GM19240 (cell line): ENCODE data around the gene IL15RA.
"Not testable (repeated sequence)": the region's sequence is repeated elsewhere in the genome, so short reads cannot be mapped to it uniquely, and the experiment has no call there.

Experiments used
- DNase-seq: peaks from one replicate; pipeline ENCODE4 v3.0.0; 2011; ENCODE audit warnings: low spot score; ENCODE audit not compliant: insufficient read length

Gene IL15RA

DNA sequence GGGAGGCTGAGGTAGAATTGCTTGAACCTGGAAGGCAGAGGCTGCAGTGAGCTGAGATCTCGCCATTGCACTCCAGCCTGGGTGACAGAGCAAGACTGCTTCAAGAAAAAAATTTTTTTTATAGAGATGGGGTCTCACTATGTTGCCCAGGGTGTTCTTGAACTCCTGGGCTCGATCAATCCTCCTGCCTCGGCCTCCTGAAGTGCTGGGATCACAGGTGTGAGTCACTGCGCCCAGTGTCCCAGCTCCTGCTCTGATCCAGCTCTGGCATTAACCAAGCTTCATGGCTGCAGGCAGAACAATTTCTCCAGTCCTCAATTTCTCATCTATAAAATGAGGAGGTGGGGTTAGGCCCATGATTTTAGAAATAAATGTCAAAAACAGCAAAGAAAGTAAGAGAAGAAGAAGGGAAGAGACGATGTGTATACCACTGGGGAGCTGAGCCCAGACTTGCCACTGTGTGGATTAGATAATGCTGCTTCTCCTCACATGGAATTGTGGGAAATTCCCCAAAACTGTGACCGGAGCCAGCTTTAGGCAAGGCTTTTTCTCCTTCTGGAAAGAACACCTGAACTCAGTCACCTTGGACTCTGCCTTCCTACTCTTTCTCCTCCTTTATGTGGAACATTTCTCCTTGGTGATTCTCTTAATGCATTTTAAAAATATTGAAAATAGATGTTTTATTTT lies 25.5 kb downstream of the IL15RA start:
- DNase-seq: no peak

DNA sequence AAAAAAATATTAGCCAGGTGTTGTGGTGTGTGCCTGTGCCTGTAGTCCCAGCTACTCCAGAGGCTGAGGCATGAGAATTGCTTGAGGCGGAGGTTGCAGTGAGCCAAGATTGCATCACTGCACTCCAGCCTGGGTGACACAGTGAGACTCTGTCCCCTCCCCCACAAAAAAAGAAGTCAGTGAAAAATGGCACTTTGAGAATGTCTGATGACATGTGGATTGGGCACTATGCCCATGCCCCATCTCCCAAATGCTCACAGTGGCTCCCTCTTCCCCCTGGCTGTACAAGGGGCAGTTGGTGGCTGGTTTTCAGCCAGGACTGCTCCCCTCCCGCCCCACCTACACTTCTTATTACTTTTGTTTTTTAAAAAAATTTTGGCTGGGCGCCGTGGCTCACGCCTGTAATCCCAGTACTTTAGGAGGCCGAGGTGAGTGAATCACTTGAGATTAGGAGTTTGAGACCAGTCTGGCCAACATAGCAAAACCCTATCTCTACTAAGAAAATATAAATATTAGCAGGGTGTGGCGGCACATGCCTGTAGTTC lies 26.1 kb downstream of the IL15RA start:
- DNase-seq: no peak

DNA sequence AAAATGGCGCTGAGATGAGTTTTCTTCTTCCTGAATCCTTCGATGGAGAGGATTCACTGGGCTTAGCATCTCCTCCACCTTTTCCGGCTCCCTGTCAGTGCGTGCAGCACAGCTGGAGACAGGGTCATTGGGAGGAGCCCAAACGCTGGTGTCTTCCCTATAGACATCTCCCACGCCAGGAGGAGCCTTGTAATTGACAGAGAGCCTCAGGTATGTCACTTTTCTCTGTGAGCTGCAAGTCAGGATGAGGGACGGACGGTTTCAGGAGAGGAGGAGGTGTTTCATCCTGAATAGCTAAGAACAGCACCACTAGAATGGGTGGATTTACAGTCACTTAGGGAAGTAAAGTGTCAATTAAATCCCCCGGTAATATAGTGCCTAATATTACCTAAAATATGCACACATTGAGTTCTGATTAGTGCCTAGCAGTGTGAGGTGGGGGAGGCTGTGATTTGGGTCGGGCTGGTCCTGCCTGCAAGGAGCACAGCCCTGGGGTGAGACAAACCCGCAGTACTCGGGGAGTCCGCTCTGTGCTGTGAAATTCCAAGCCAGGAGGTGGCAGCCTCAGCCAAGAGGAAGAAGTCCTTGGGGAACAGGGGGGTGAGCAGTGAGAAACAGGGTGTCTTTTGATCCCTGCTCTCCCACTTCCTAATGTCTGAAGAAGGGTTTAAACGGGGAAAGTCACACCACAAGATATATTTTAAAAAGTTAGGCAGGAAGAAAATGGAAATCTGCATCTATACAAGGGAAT lies 28.2 kb downstream of the IL15RA start:
- no peak for DNase-seq

DNA sequence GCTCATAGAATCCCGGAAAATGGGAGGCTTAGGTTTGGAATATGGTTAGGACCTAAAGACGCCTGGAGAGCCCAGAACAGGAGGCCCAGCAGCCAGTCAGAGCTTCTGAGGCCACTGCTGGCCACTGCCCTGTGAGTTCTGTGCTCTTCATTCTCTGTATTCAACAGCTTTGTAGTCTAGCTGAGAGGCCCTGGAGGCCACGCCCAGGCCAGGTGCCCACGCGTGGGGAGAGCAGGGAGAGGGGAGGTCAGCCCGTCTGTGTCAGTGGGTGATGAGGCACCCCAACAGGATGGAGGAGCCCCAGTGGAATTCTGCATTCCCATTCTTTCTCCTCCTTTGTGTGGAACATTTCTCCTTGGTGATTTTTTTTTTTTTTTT lies 29.1 kb downstream of the IL15RA start:
- DNase-seq: no peak

DNA sequence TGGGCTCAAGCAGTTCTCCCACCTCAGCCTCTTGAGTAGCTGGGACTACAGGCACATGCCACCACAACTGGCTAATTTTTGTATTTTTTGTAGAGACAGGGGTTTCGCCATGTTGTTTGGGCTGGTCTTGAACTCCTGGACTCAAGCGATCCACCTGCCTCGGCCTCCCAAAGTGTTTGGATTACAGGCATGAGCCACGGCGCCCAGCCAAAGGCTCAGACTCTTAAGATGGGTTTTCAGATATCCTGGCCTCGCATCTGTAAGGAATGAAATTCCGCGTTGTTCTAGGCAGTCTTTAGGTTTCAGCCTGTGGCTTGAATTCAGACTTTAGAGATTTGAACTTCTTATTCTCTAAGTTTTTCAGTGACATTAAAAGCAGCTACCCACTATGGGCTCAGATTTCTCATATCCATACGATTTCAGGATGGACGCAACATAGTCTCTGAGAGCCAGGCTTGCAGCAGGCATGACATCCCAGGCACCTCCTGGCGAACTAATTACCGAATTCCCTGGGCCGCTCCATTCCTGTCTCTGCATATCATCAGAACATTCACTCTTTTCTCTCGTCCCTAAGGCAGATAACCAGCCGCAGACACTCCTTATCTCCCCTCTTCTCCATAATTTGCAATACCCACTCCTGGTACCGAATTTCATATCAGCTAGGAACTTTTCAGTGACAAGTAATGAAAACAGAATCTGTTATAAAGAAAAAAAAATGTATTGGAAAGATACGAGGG lies 29.7 kb downstream of the IL15RA start:
- DNase-seq: no peak

DNA sequence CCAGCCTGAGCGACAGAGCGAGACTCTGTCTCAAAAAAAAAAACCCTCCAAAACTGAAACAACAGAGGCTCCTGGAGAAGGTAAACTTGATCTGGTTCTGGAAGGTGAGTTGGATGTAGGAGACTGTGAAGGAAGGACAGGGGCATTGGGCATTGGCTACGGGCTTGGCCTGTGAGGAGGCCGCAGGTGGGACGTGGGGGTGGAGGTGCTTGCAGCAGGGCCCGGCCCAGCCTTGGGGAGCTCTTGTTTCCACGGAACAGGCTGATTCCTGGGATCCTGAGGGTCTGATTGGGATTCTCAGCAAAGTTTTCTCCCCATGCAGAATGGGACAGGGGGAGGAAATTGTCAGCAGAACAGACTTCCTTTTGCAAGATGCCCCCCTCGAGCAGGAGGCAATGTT lies 30.6 kb downstream of the IL15RA start:
- DNase-seq: no peak

DNA sequence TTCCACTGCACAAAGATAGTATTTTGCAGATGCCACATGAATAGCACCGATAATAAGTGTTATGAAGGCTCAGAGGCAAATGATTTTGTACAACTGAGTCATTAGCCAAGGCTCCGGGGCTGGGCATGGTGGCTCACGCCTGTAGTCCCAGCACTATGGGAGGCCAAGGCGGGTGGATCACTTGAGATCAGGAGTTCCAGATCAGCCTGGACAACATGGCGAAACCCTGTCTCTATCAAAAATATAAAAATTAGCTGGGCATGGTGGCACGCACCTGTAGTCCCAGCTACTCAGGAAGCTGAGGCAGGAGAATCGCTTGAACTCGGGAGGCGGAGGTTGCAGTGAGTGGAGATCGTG lies 30.9 kb downstream of the IL15RA start:
- not testable (repeated sequence) for DNase-seq

DNA sequence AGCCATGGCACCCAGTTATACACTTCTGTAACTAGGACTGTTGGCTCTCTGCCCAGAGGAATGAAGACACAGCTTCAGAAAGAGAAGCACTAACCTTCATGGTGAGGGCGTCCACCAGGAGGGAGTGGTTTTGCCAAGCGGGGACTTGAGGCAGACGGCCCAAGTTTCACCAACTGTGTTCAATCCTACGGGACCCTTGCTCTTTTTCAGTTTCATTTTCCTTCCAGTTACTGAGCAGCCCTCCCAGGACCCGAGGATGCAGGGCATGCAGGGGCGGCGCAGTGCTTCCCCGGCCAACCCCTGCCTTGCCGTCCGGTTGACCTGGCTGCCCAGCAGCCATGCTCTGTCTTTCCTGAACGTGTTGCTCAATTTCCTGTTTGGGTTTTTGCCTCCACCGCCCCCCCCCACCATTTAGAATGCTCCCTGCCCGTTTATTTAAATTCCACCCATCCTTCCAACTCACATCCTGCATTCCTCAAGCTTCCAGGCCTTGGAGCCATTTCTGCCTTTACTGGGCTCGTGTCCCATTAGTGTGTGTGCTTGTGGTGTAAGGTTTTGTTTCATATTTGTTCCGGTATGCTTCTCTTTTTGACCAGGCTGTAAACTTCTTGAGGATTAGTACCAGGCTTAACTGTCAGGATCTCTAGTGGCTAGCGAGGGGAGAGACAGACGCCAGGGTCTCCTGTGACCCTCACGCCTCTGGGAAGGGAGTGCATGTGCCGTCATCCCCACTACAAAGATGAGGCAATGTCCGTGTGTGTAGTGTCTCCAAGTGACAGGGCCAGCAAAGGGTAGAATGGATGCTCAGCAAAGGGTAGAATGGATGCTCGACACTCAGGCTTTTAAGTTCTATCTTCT lies 31.6 kb downstream of the IL15RA start:
- DNase-seq: no peak

DNA sequence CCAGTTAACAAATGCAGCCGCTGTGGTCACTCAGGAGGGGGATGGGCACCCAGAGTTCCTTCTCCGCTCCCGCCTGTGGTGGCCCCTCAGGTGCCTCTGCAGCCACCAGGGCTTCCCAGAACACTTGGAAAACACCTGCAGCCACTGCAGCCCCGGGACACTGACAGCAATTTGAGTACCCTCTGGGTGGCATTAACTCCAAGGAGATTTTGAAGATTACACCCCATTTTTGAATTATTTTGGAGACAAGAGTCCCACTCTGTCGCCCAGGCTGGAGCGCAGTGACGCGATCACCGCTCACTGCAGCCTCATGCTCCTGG lies 32.2 kb downstream of the IL15RA start:
- no peak for DNase-seq

DNA sequence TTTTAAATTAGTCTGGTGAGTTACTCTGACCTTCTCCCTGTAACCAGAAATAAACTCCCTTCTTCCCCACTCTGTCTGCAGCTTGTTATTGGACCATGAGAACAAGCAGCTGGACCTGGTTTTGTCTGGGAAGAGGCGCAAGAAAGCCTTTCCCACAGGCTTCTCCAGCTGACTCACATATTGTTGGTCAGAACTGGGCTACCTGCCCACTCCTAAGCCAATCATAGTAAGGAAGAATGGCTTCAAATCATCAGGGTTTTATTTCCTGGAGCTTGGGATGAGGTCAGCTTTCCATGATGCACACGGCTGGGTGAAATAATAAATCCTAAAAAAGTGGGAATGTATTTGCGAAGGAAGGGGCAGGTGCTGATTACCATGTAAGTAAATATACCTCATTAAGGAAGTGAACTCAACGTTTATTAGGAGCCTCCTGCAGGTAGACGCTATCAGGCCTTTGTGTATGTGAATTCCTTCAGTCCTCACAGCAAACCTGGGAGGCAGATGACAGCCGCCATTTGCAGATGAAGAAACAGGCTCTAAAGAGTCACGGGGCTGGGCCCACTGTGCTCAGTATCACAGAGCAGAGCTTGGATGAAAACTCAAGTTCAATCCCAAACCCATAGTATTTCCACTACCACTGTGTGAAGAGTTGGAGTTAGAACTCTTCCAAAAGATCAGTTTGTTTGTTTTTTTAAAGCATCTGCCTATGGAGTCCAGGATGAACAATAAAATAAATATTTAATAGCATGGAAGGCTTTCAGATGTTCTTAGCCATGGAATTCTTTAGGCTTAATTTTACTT lies 32.8 kb downstream of the IL15RA start:
- DNase-seq: no peak

DNA sequence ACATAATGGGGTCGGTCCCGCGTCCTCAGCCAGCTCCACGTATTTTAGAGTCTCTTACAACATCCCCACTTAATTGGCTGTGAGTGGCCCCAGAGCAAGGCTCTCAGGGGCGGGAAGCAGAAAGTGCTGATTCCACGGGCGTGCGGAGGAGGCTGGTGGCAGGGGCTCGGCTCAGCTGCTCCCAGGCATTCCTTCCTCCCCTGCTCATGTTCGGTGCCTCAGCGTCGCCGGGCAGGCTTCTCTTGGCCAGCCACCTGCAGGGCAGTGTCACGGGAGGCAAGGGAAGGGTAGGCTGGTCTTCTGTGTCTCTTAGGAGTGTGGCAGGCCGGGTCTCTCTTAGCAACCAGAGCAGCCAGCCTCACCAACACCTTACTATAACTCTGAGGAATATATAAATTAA lies 33.8 kb downstream of the IL15RA start:
- no peak for DNase-seq

DNA sequence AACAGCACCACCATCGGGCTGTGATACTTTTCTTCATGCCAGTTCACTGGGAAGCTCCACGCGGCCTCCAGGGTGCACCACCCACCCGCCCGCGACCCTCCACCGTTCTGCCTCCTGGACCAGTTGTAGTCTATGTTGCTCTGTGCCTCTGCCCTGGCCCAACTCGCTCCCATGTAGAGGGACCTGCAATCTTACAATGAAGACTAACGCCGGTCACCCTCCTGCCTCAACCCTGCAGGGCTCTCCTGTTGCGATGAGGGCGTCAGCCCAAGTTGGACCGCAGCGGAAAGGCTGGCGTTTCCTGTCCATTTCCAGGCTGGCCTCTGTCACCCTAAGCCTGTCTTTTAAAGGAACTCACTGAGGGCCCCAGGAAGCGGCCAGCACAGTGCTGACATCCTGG lies 34.9 kb downstream of the IL15RA start:
- no peak for DNase-seq

DNA sequence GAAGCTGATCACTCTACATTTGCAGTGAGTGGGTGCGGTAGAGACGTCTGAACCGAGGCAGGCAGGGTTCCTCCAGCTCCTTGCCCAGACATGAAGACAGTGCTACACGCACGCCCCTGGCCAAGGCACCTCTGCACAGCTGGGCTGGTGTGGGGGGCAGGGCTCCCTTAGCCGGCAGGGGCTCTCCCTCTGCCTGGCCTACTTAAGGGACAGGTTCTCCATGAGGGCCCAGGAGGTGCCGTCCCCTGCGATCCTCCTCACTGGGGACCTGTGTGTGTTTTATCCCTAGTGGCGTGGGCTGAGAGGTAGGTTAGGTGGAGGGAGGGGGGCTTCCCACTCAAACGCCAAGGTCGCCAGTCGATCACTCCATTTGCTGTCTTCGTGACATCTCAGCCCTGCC lies 35.3 kb downstream of the IL15RA start:
- no peak for DNase-seq

DNA sequence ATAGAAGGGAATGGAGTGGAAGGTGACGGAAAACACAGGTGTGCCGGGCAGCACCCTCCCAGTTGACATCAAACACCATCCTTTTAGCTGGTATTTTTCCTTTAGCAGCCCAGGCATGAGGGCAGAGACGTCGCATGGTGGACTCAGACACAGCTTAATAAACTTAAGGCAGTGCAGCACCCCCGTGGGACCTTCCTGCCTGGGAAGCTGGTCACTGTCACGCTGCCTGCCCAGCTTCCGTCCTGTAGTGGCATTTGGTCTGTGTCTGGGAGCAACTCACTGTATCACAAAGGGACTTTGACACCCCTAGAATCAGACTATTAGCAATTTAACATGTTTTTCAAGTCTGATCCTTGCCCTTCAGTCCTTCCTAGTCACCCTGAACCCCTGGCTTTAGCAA lies 35.8 kb downstream of the IL15RA start:
- no peak for DNase-seq

DNA sequence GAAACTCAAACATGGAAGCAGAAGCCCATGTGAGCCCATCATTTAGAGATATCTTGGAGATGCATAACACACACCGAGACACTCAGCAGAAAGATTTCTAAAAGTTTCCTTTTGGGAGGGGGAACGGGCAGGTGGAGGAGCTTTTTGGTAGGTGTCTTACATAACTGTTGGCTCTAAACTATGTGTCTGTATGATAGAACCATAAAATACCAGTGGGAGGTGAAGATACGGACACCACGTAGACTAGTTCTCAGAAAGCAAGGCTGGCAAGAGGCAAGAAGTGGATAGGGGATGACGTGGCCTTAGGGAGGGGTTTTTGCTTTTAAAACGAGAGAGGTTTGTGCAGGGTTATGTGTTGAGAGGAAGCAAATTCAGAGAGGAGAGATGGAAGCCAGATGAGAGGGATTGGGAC lies 36.5 kb downstream of the IL15RA start:
- no peak for DNase-seq

DNA sequence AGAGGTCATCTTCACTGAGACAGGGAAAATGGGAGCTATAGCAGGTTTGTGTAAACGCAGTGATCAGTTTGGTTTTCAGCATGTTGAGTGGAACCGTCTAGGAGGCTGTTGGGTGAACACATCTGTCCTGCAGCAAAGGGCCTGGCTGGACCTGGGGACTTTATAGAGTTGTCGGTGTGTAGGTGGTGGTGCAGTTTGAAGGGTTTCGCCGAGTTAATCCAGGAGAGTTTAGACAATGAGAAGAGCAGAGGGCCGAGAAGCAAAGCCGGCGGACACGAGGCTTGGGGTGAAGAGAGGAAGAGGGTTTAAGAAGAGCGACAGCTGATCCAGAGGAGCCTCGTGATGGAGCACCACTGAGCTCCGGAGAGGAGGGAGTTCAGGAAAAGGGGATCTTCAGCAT lies 39.1 kb downstream of the IL15RA start:
- no peak for DNase-seq

DNA sequence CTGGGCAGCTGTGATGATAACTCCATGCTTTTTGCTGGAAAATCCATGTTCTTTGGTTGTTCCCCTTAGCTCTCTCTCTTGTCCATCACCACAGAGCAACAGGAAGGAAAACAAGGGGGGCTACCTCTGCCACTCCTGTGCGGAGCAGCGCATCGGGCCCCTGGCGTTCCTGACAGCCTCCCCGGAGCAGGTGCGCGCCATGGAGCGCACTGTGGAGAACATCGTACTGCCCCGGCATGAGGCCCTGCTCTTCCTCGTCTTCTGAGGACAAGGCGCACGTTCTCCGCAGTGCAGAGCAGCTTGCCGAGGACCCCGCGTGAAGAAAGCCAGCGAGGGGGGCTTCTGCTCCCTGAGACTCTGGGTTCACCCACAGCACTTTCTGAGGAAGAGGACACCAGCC lies 40.3 kb downstream of the IL15RA start:
- no peak for DNase-seq

DNA sequence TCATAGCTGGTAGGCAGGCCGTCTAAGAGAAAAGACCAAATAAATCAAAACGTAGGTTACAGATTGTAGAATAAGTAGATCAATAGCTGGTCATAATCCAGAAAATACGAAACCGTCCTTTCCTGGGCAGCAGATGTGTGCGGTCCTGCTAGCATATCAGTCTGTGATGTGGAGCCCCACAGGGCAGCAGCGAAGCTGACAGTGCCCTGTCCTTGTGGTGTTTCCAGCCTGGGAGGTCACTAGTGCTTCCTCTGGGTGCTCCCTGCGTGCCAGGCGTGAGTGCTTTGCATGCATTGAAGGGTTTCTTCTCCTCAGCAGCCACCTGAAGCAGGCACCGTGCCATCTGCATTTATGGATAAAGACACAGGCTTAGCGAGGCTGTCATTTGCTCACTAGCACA lies 41.7 kb downstream of the IL15RA start:
- DNase-seq: no peak

DNA sequence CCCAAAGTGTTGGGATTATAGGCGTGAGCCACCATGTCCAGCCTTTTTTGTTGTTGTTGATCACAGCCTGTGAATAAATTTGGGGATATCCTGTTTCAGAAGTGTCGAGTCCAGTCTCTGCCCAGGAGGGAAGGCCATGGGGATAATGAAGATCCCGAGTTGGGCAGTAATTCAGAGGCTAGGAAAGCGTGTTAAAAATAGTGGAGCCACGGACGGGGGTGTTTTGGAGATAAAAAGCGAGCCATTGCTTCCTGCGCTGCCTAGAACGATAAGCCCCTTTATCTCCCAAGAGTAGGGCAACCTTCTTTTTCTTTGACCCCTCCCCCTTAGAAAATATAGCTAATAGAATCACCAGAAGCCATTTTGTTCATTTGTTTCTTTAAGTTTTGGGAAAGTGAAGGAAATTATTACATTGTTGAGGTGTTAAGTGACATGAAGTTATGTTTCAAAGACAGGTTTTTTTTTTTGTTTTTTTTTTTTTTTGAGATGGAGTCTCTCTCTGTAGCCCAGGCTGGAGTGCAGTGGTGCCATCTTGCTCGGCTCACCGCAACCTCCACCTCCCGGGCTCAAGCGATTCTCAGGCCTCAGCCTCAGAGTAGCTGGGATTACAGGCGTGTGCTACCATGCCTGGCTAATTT lies 43.3 kb downstream of the IL15RA start:
- no peak for DNase-seq

DNA sequence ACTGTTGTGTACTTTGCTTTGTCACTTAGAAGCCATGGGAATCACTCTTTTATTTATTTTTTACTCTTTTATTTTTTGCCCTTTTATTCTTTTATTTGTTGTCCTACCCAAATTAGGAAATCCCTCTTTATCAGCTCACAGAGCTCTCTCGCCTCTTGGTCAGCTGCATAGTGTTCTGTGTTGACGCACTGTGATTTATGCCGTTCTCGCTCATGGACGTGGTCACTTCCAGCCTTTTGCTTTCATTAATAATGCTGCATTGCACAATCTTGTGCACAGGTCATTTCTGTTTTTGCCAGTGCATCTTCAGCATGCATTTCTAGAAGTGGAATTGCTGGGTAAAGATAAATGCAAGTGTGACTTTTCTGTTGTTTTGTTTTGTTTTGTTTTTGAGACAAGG lies 45.0 kb downstream of the IL15RA start:
- DNase-seq: no peak
